HG03520 (cell line): Measurements from ENCODE around the gene HNRNPA1.

Source experiments
- ATAC-seq: cut with Tn5 transposase; IDR thresholded peaks from one replicate; pipeline ENCODE4 v1.9.1; 2021; ENCODE audit warnings: mild to moderate bottlenecking, moderate library complexity; ENCODE audit not compliant: unreplicated experiment

Gene HNRNPA1

DNA sequence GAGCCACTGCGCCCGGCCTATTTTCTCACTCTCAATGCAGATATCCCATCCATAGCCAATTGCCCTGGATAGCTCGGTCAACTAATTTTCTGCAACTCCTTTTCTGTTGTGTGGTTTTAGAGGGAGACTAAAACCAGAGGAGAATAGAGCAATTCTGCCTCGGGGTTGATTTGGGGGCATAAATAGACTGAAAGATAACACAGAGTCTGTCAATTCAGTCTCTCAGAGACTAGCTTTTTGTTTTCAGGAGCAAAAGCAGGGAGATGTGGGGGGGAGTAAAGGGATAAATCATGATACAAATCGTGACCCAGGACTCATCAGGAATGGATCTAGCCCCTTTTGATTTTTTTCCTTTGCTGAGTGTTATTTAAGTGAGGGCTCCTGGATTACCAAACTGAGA lies 50.9 kb downstream of the HNRNPA1 start:
- ATAC-seq = no peak

GRCh38 chr12:54333420-54334034 lies 53.0 kb downstream of the HNRNPA1 start:
- no peak for ATAC-seq
